Stimulated activated CD8-positive, alpha-beta memory T cell treated with anti-CD3 and anti-CD28 coated beads, Interleukin-7, amount 100 ng/mL, for 48 hours (primary cell): ENCODE measurements around the gene DRC7.
"Not testable (repeated sequence)": the region's sequence is repeated elsewhere in the genome, so short reads cannot be mapped to it uniquely, and the experiment has no call there.

Source experiments
- DNase-seq, 2 donors: peaks; one replicate each; pipeline ENCODE4 v3.0.0-alpha.2; 2020; ENCODE audit warnings: low read depth in 1 of 2; ENCODE audit errors: extremely low read depth in 1 of 2

The DRC7 gene

GRCh38 chr16:57760357-57761160 lies 66.0 kb downstream of the DRC7 start:
- DNase-seq = no peak

DNA sequence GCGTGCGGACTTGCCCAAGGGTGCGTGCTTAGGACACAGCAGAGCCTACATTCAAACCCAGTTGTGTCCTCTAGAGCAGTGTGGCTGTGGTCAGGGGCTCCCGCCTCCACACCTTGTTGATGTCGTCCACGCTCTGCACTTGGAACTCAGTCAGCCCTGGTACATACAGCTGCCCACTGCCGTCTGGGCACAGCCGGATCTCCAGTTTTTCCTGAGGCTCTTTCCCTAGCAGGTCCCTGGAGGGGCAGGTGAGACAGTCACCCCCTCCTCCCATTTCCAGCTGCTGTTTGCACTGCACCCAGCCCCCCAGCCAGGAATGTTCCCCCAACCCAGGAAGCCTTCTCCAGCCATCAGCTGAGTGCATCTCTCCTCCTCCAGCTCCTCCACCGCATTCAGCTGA lies 66.7 kb downstream of the DRC7 start:
- no peak for DNase-seq

- no peak for DNase-seq
Observed at GRCh38 chr16:57761957-57762356, 67.4 kb downstream of the DRC7 start.

DNA sequence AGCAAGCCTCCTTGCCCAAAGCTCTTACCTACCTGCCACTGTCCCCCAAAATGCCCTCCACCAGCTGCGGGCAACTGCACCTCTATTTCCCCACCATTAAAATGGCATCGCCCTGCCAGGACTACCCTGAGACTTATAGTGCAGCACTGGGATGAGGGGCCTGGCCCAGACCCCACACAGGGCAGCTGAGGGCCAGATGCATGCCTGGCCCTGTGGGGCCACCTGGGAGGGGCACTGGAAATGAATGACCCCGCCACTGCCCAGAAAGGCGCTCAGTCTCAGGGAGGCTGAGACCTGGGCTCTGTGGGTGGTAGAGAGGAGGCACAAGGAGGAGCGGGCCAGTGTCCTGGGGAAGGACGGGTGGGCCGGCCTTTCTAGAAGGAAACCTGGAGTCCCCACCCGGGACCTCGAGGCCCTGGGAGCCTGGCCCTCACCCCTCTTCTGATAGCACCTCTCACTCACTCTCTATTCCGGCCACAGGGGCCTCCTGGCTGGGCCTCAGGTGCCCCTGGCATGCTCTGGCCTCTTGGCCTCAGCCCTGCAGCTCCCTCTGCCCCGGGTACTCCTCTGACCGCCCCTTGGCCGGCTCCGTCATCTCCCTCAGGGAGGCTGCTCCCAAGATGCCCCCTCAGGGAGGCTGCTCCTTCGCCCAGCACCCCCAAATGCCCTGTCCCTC lies 67.9 kb downstream of the DRC7 start:
- DNase-seq = no peak

DNA sequence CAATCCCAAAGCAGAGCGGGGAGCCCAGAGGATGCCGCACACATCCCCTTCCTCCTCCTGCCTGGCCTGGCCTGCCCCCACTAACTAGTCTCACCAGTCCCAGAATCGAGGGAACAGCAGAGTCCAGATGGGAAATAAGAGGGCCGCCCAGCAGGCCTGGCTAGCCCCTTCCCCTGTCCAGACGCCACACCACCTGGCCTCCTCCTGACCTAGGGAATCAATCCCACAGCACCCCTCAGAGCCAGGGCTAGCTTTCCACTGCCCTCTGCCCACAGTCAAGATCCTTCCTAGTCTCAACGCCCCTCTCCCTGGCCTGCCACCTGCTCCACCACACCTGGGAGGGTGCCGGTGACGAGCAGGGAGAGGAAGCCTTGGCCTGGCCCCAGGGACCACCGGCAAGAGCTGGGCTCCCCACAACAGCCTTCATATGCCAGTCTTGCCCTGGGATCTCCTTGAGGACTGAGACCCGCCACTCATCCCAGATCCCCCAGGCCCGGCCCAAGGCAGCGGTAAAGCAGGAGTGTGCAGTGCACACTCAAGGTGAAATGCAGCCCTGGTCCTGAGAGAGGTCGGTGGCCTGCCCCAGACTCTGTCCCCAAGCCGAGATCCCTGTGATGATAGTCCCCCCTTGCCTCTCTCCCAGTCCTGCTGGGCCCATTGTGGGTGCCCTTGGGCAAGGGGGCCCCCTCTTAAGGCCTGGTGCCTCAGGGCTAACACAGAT lies 68.8 kb downstream of the DRC7 start:
- DNase-seq = no peak

GRCh38 chr16:57764006-57764340 lies 69.4 kb downstream of the DRC7 start:
- DNase-seq = no peak

GRCh38 chr16:57764341-57765159 lies 69.9 kb downstream of the DRC7 start:
- peak in 1 of 2 donors; percentile 40 for DNase-seq

DNA sequence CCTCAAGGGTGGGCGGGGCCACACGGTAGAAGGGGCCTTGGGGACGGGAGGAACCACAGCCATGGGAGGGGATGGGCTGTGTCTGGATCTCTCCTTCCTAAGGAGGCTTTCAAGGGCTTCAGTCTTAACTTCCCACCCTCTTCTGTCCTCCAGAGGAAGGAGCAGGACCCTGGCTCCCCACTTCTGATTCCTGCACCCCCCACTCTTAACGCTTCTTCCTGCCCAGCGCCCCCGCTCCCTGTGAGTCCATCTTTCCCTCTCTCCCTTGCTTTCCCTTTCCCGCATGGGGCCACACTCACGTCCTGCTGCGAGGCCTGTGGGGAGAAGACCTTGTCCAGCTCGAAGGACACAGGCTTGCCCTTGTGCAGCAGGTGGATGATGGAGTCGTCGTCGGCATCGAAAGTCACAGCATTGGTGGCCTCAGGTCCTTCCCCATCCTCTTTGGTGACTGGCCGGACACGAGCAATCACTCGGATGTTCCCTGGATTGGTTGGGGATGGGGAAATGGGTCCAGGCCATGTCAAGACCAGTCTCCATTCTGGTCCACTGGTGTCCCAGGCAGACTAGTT lies 70.6 kb downstream of the DRC7 start:
- DNase-seq = no peak

DNA sequence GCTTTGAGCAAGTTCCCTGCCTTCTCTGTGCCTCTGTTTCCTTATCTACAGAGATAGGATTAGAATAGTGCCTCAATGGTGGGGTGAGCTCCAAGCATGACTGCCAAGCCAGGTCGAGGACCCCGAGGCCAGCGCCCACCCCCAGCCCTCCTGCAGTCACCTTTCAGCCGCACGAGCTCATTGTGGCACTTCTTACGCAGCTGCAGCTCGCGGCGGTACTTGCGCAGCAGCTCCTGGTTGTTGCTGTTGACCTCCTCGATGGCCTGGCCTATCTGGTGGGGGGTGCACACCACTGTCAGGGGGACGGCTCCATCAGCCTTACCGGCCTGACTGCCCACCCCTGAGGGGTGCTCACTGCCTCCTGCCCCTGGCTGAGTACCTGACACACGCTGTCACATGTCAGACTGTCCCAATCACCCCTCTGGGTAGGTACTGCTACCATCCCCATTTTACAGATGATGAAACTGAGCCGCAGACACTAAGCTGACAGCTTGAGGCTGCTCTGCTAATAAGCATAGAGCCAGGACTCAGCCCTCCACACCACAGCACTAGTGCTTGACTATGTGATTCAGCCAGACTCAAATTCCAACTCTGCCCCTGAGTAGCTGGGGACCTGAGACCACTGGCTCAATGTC lies 72.2 kb downstream of the DRC7 start:
- DNase-seq = no peak

- no peak for DNase-seq
Observed at GRCh38 chr16:57769541-57770145, 75.0 kb downstream of the DRC7 start.

- no peak for DNase-seq
Observed at GRCh38 chr16:57770361-57770760, 75.8 kb downstream of the DRC7 start.

DNA sequence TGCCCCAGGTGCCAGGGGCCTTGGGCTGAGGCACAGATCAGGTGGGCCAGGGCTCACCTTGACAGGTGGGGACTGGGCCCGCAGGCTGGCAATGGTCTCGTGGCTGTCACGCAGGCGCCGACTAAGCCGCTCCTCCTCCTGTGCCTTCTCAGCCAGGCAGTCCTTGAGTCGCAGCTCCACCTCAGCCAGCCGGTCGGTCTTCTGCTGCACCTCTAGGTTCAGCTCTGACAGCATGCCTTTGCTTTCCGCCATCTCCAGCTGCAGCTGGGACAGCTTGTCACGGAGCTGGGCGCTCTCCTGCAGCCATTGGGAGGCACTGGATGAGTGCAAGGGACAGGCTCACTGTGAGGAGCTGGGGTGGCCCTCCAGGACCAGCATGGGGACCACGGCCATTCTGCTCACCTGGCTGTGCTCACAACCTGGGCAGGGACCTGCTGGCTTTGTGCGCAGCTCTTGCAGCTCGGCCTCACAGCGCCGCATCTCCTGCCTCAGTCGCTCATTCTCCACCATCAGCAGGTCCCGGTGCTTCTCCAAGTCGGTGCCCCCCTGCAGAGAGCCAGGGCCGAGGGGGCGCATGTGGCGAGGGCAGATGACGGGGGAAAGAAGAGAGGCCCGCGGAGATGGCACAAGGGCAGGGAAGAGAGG lies 76.7 kb downstream of the DRC7 start:
- no peak for DNase-seq

- no peak for DNase-seq
Observed at GRCh38 chr16:57773019-57773418, 78.4 kb downstream of the DRC7 start.

DNA sequence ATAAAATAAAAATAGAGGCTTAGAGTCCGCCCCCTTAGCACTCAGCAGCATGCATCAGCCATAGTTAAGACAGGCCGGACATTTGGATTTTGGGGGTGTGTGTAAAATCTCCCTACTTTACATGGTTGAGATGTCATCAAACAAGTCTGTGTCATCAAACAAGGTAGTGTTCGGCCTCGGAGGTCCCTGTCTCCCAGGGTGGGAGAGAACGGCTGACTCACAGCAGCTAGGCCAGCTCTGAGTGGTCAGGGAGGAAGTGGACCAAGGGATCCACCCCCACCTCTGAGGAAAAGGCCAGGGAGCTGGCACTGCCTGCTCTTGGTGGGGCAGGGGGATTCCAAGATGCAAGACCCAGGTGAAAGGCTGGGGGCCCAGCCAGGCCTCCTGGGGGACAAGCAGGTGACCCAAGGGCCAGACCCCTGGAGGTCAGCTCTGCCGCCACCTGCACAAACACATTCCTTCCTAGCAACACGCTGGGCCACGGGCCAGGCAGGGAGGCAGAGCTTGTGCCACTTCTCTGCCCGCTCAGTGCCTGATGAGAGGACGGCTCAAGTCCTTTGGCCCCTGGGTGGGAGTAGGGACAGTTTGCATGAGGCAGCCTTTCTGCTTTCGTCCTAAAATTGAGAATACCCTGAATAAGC lies 79.2 kb downstream of the DRC7 start:
- no peak for DNase-seq

DNA sequence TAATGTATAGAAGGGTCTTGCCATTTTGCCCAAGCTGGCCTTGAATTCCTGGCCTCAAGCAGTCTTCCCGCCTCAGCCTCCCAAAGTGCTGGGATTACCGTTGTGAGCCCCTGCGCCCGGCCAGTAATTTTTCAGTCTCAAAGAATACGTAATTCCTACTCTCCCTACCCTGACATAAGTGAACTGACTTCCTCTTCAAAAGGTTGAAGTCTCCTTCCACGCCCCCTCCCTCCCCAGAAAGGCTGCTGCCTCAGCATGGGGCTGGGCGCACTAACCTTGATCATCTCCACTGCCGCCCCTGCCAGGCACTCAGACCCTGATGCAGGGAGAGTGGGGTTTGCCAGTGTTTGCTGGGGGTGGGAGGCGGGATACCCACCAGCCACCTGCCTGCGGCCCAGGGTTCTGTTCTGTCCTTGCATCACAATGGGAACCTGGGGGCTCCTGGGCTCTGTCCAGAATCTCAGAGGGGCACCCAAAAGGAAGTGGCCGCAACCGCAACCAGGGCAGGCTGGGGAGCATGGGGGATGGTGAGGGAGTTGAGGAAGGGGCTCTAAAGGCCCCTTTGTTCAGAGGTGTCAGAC lies 80.2 kb downstream of the DRC7 start:
- DNase-seq = no peak

- no peak for DNase-seq
Observed at GRCh38 chr16:57775661-57776469, 81.3 kb downstream of the DRC7 start.

GRCh38 chr16:57778658-57779057 lies 84.1 kb downstream of the DRC7 start:
- no peak for DNase-seq

GRCh38 chr16:57779836-57780235 lies 85.2 kb downstream of the DRC7 start:
- DNase-seq = not testable (repeated sequence)
